Activated CD4-positive, alpha-beta T cell treated with anti-CD3 and anti-CD28 coated beads, Interleukin-2, amount 10 ng/mL, durations not matched to agents 24 days and 14 days (primary cell): ENCODE data around the gene NFATC2. TPM values are rescaled to one million over a fixed set of nuclear protein-coding genes. Genes with fewer than 3 reads are reported as not detected.
"Not testable (repeated sequence)": the region's sequence is repeated elsewhere in the genome, so short reads cannot be mapped to it uniquely, and the experiment has no call there.

Source experiments
- DNase-seq: peaks from one replicate; pipeline ENCODE4 v3.0.0; 2022
- H3K27ac Mint-ChIP-seq: one replicate; pipeline ENCODE4 v1.8.0; 2022; ENCODE audit warnings: mild to moderate bottlenecking, mixed read lengths
- H3K27me3 Mint-ChIP-seq: one replicate; pipeline ENCODE4 v1.8.0; 2022; ENCODE audit warnings: mixed read lengths
- H3K36me3 Mint-ChIP-seq: one replicate; pipeline ENCODE4 v1.8.0; 2022; ENCODE audit warnings: low read depth, mild to moderate bottlenecking, mixed read lengths
- H3K4me1 Mint-ChIP-seq: one replicate; pipeline ENCODE4 v1.8.0; 2021; ENCODE audit warnings: mixed read lengths
- H3K4me3 Mint-ChIP-seq: one replicate; pipeline ENCODE4 v1.8.0; 2022; ENCODE audit warnings: mild to moderate bottlenecking, moderate library complexity, mixed read lengths
- H3K9me3 Mint-ChIP-seq: one replicate; pipeline ENCODE4 v1.8.0; 2021; ENCODE audit warnings: mixed read lengths
- intact Hi-C: fragments of 100-400 bp; cut with micrococcal nuclease; formaldehyde crosslinking; loops from one replicate; pipeline ENCODE4 v1.15.1; 2023
- total RNA-seq: library from RNA; stranded (reverse); gene quantifications from 2 replicates; pipeline ENCODE4 v1.2.3, GENCODE V29; 2022

Gene NFATC2
- total RNA-seq, 1 donor from 2014 or later: 65.0 TPM

GRCh38 chr20:51354769-51355319 is 187.7 kb downstream of the NFATC2 start:
- intact Hi-C loops: no loop called here
- Mint-ChIP-seq H3K4me1 (peaks cover 4% of the 10 kb centered on the region), H3K4me3 (no peak overlapping the region), H3K9me3 (peaks cover 5% of the 10 kb centered on the region), H3K27ac (no peak overlapping the region), H3K36me3 (no peaks in the 10 kb centered on the region), H3K27me3 (peaks cover 3% of the 10 kb centered on the region)
- no peak for DNase-seq

GRCh38 chr20:51354191-51354768 is 188.2 kb downstream of the NFATC2 start:
- no peak for DNase-seq
- Mint-ChIP-seq H3K4me3 (no peak overlapping the region), H3K9me3 (peaks cover 5% of the 10 kb centered on the region), H3K4me1 (peaks cover 4% of the 10 kb centered on the region), H3K36me3 (no peaks in the 10 kb centered on the region), H3K27me3 (peaks cover 2% of the 10 kb centered on the region), H3K27ac (no peak overlapping the region)
- intact Hi-C loops: no loop called here

- intact Hi-C loops: no loop called here
- H3K27ac Mint-ChIP-seq: no peak overlapping the region
Observed at GRCh38 chr20:51353491-51353890, 189.0 kb downstream of the NFATC2 start.

GRCh38 chr20:51352791-51353190 is 189.7 kb downstream of the NFATC2 start:
- intact Hi-C loops: no loop called here
- Mint-ChIP-seq H3K9me3 (peaks cover 5% of the 10 kb centered on the region), H3K27ac (no peak overlapping the region), H3K27me3 (no peaks in the 10 kb centered on the region), H3K4me3 (no peak overlapping the region), H3K36me3 (no peaks in the 10 kb centered on the region), H3K4me1 (peaks cover 4% of the 10 kb centered on the region)
- no peak for DNase-seq

More at GRCh38 chr20:51353491-51353890, 189.0 kb downstream of the NFATC2 start:
- no peak overlapping the region for H3K4me3 Mint-ChIP-seq
- no peak for DNase-seq
- no peaks in the 10 kb centered on the region for H3K27me3 Mint-ChIP-seq
- no peaks in the 10 kb centered on the region for H3K36me3 Mint-ChIP-seq
- peaks cover 4% of the 10 kb centered on the region for H3K4me1 Mint-ChIP-seq
- peaks cover 5% of the 10 kb centered on the region for H3K9me3 Mint-ChIP-seq

GRCh38 chr20:51350941-51351631 is 191.4 kb downstream of the NFATC2 start:
- no peaks in the 10 kb centered on the region for H3K9me3 Mint-ChIP-seq
- peaks cover 4% of the 10 kb centered on the region for H3K4me1 Mint-ChIP-seq
- H3K27me3 Mint-ChIP-seq: no peaks in the 10 kb centered on the region
- no peak overlapping the region for H3K27ac Mint-ChIP-seq
- intact Hi-C loops: no loop called here
- DNase-seq: no peak
- H3K4me3 Mint-ChIP-seq: no peak overlapping the region
- H3K36me3 Mint-ChIP-seq: no peaks in the 10 kb centered on the region

GRCh38 chr20:51348876-51349275 is 193.6 kb downstream of the NFATC2 start:
- Mint-ChIP-seq H3K9me3 (no peaks in the 10 kb centered on the region), H3K4me1 (no peaks in the 10 kb centered on the region), H3K27me3 (no peaks in the 10 kb centered on the region), H3K27ac (no peak overlapping the region), H3K36me3 (no peaks in the 10 kb centered on the region), H3K4me3 (no peak overlapping the region)
- DNase-seq: no peak
- intact Hi-C loops: no loop called here

- Mint-ChIP-seq H3K36me3 (no peaks in the 10 kb centered on the region), H3K4me1 (no peaks in the 10 kb centered on the region), H3K27ac (no peak overlapping the region), H3K4me3 (no peak overlapping the region), H3K9me3 (no peaks in the 10 kb centered on the region), H3K27me3 (peaks cover 4% of the 10 kb centered on the region)
- DNase-seq: no peak
- intact Hi-C loops: no loop called here
Observed at GRCh38 chr20:51347831-51348230, 194.7 kb downstream of the NFATC2 start.

GRCh38 chr20:51346686-51347485 is 195.6 kb downstream of the NFATC2 start:
- Mint-ChIP-seq H3K27me3 (peaks cover 5% of the 10 kb centered on the region), H3K36me3 (no peaks in the 10 kb centered on the region)

GRCh38 chr20:51345601-51346101 is 196.9 kb downstream of the NFATC2 start:
- peaks cover 8% of the 10 kb centered on the region for H3K27me3 Mint-ChIP-seq
- no peak for DNase-seq
- no peaks in the 10 kb centered on the region for H3K4me1 Mint-ChIP-seq
- H3K36me3 Mint-ChIP-seq: no peaks in the 10 kb centered on the region
- intact Hi-C loops: no loop called here
- H3K4me3 Mint-ChIP-seq: no peak overlapping the region
- H3K9me3 Mint-ChIP-seq: no peaks in the 10 kb centered on the region
- no peak overlapping the region for H3K27ac Mint-ChIP-seq

More at GRCh38 chr20:51346686-51347485, 195.6 kb downstream of the NFATC2 start:
- Mint-ChIP-seq H3K4me1 (no peaks in the 10 kb centered on the region), H3K9me3 (no peaks in the 10 kb centered on the region), H3K4me3 (no peak overlapping the region), H3K27ac (no peak overlapping the region)
- intact Hi-C loops: no loop called here
- no peak for DNase-seq

- H3K27ac Mint-ChIP-seq, intact Hi-C loops, H3K36me3 Mint-ChIP-seq, H3K4me3 Mint-ChIP-seq, H3K4me1 Mint-ChIP-seq, DNase-seq, H3K9me3 Mint-ChIP-seq: not testable (repeated sequence)
- H3K27me3 Mint-ChIP-seq: peaks cover 10% of the 10 kb centered on the region
Observed at GRCh38 chr20:51343802-51344201, 198.7 kb downstream of the NFATC2 start.

GRCh38 chr20:51342510-51343236 is 199.8 kb downstream of the NFATC2 start:
- Mint-ChIP-seq H3K4me3 (no peak overlapping the region), H3K36me3 (no peaks in the 10 kb centered on the region), H3K27ac (no peak overlapping the region), H3K27me3 (peaks cover 10% of the 10 kb centered on the region), H3K9me3 (no peaks in the 10 kb centered on the region), H3K4me1 (peaks cover 2% of the 10 kb centered on the region)
- no peak for DNase-seq
- intact Hi-C loops: no loop called here

- peaks cover 10% of the 10 kb centered on the region for H3K27me3 Mint-ChIP-seq
- peaks cover 2% of the 10 kb centered on the region for H3K4me1 Mint-ChIP-seq
- no peaks in the 10 kb centered on the region for H3K36me3 Mint-ChIP-seq
- H3K9me3 Mint-ChIP-seq: no peaks in the 10 kb centered on the region
- no peak for DNase-seq
- no peak overlapping the region for H3K4me3 Mint-ChIP-seq
- intact Hi-C loops: no loop called here
- no peak overlapping the region for H3K27ac Mint-ChIP-seq
Observed at GRCh38 chr20:51341581-51341980, 200.9 kb downstream of the NFATC2 start.

- intact Hi-C loops: no loop called here
- no peak for DNase-seq
- Mint-ChIP-seq H3K27ac (no peak overlapping the region), H3K36me3 (no peaks in the 10 kb centered on the region), H3K4me1 (peaks cover 2% of the 10 kb centered on the region), H3K9me3 (no peaks in the 10 kb centered on the region), H3K4me3 (no peak overlapping the region), H3K27me3 (peaks cover 10% of the 10 kb centered on the region)
Observed at GRCh38 chr20:51340451-51340840, 202.1 kb downstream of the NFATC2 start.
